ENCODE results near the gene DMPK. TPM values are rescaled to one million over a fixed set of nuclear protein-coding genes. Genes with fewer than 3 reads are reported as not detected.

The DMPK gene
- total and polyA plus RNA-seq, 2 donors from 2014 or later: 31.3 to 63.0 TPM

- no peaks in the 10 kb centered on the region for H3K9me3 ChIP-seq (ENCODE audit: control insufficient read depth in 2 of 3, insufficient read depth in 1 of 3, low read length in 3 of 3)
- DNase-seq: no peak
- H3K36me3 ChIP-seq (ENCODE audit: control insufficient read depth in 2 of 3, insufficient read depth in 3 of 3, low read length in 3 of 3): no peaks in the 10 kb centered on the region
- TF ChIP-seq CTCF (IDR thresholded peaks at IDR 0.05; ENCODE audit: borderline replicate concordance, extremely low read depth, insufficient read depth): no peak
- no peak for FAIRE-seq
- H3K27ac ChIP-seq (ENCODE audit: low read depth in 2 of 2, low read length in 2 of 2): no peak overlapping the region
- no peak overlapping the region for H3K4me3 ChIP-seq (ENCODE audit: low read length in 3 of 3)
- intact Hi-C loops (cut with DNase I): no loop called here
- no peak overlapping the region for H3K9ac ChIP-seq (ENCODE audit: low read length in 3 of 3)
- no peaks in the 10 kb centered on the region for H3K27me3 ChIP-seq (ENCODE audit: control insufficient read depth, insufficient read depth, low read length)
- H3K4me1 ChIP-seq (ENCODE audit: control insufficient read depth in 2 of 3, insufficient read depth in 2 of 3, low read depth in 1 of 3, low read length in 3 of 3): peaks cover 0 to 15% (median 0%) of the 10 kb centered on the region in 3 donors
Measured at GRCh38 chr19:45761714-45762113, 20.6 kb downstream of the DMPK start.

DNA sequence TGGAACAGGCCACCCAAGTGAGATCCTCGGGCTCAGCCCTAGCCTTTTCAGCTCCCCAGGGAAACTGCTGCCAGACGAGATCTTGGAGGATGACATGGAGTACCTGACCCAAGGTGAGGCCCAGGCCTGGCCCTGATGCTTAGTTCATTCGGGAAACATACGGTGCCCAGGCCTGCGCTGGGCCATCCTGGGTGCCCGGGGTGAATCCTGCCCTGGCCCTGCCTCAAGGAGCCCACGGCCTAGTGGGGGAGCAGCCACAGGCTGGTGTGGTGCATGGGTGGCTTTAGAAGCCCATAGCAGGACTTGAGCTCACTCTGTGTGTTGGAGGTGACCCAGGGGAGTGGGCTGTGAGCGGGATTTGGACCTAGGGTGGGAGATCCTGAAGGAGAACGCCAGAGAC is 23.4 kb downstream of the DMPK start:
- H3K36me3 ChIP-seq (ENCODE audit: control insufficient read depth in 2 of 3, insufficient read depth in 3 of 3, low read length in 3 of 3): no peaks in the 10 kb centered on the region
- no peak overlapping the region for H3K4me3 ChIP-seq (ENCODE audit: low read length in 3 of 3)
- peaks cover 0 to 4% (median 0%) of the 10 kb centered on the region in 3 donors for H3K4me1 ChIP-seq (ENCODE audit: control insufficient read depth in 2 of 3, insufficient read depth in 2 of 3, low read depth in 1 of 3, low read length in 3 of 3)
- intact Hi-C loops (cut with DNase I): no loop called here
- FAIRE-seq (no peak), DNase-seq (no peak)
- H3K9me3 ChIP-seq (ENCODE audit: control insufficient read depth in 2 of 3, insufficient read depth in 1 of 3, low read length in 3 of 3): no peaks in the 10 kb centered on the region
- H3K27me3 ChIP-seq (ENCODE audit: control insufficient read depth, insufficient read depth, low read length): no peaks in the 10 kb centered on the region
- H3K9ac ChIP-seq (ENCODE audit: low read length in 3 of 3): no peak overlapping the region
- TF ChIP-seq CTCF (IDR thresholded peaks at IDR 0.05; ENCODE audit: borderline replicate concordance, extremely low read depth, insufficient read depth): no peak
- H3K27ac ChIP-seq (ENCODE audit: low read depth in 2 of 2, low read length in 2 of 2): no peak overlapping the region

DNA sequence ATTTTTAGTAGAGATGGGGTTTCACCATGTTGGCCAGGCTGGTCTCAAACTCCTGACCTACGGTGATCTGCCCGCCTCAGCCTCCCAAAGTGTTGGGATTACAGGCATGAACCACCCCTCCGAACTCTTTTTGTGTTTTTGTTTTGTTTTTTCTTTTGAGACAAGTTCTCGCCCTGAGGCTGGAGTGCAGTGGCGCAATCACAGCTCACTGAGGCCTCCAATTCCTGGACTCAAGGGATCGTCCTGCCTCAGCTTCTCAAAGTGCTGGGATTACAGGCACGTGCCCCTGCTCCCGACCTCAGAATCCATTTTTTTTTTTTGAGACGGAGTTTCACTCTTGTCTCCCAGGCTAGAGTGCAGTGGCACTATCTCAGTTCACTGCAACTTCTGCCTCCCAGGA is 24.6 kb downstream of the DMPK start:
- H3K9ac ChIP-seq (ENCODE audit: low read length in 3 of 3): no peak overlapping the region
- H3K36me3 ChIP-seq (ENCODE audit: control insufficient read depth in 2 of 3, insufficient read depth in 3 of 3, low read length in 3 of 3): no peaks in the 10 kb centered on the region
- DNase-seq (no peak), FAIRE-seq (no peak)
- intact Hi-C loops (cut with DNase I): no loop called here
- no peak overlapping the region for H3K4me3 ChIP-seq (ENCODE audit: low read length in 3 of 3)
- no peak for TF ChIP-seq CTCF (IDR thresholded peaks at IDR 0.05; ENCODE audit: borderline replicate concordance, extremely low read depth, insufficient read depth)
- no peaks in the 10 kb centered on the region for H3K9me3 ChIP-seq (ENCODE audit: control insufficient read depth in 2 of 3, insufficient read depth in 1 of 3, low read length in 3 of 3)
- no peaks in the 10 kb centered on the region for H3K27me3 ChIP-seq (ENCODE audit: control insufficient read depth, insufficient read depth, low read length)
- no peak overlapping the region for H3K27ac ChIP-seq (ENCODE audit: low read depth in 2 of 2, low read length in 2 of 2)
- H3K4me1 ChIP-seq (ENCODE audit: control insufficient read depth in 2 of 3, insufficient read depth in 2 of 3, low read depth in 1 of 3, low read length in 3 of 3): no peaks in the 10 kb centered on the region

DNA sequence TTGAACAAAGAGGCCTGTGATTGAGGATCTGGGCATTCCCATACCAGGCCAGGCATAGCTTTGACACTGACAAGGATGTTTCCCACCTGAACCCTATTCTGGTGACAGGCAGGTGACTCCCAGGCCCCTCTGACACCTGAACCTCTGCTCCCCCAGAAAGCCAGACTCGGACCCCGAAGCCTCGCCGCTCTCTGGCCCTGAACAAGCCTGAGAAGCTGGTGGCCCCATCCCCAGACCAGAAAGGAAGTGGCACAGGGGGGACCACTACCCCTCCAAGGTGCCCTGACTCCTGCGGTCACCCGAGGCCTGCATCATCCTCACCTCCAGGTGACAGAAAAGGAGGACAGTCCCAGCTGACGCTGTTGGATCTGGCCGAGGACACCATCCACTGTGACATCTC is 28.0 kb downstream of the DMPK start:
- intact Hi-C loops (cut with DNase I): no loop called here
- H3K4me1 ChIP-seq (ENCODE audit: control insufficient read depth in 2 of 3, insufficient read depth in 2 of 3, low read depth in 1 of 3, low read length in 3 of 3): no peaks in the 10 kb centered on the region
- no peak overlapping the region for H3K27ac ChIP-seq (ENCODE audit: low read depth in 2 of 2, low read length in 2 of 2)
- no peaks in the 10 kb centered on the region for H3K9me3 ChIP-seq (ENCODE audit: control insufficient read depth in 2 of 3, insufficient read depth in 1 of 3, low read length in 3 of 3)
- no peaks in the 10 kb centered on the region for H3K27me3 ChIP-seq (ENCODE audit: control insufficient read depth, insufficient read depth, low read length)
- DNase-seq: no peak
- no peak overlapping the region for H3K4me3 ChIP-seq (ENCODE audit: low read length in 3 of 3)
- no peak for FAIRE-seq
- H3K36me3 ChIP-seq (ENCODE audit: control insufficient read depth in 2 of 3, insufficient read depth in 3 of 3, low read length in 3 of 3): no peaks in the 10 kb centered on the region
- no peak overlapping the region for H3K9ac ChIP-seq (ENCODE audit: low read length in 3 of 3)
- no peak for TF ChIP-seq CTCF (IDR thresholded peaks at IDR 0.05; ENCODE audit: borderline replicate concordance, extremely low read depth, insufficient read depth)

Data from kidney (tissue), 14 donors.